ENCODE results near the gene LITAF.
"Not testable (repeated sequence)": the region's sequence is repeated elsewhere in the genome, so short reads cannot be mapped to it uniquely, and the experiment has no call there.

GRCh38 chr16:11513366-11513765 lies 73.4 kb downstream of the LITAF start:
- TF ChIP-seq CTCF (IDR thresholded peaks at IDR 0.05; ENCODE audit: insufficient read depth, low read length, poor library complexity, severe bottlenecking); EZH2phosphoT487 (conservative IDR thresholded peaks at IDR 0.05; ENCODE audit: low read length): not testable (repeated sequence)

Measured in SU-DHL-6 (cell line).